ENCODE measurements around the gene TNXB.

DNA sequence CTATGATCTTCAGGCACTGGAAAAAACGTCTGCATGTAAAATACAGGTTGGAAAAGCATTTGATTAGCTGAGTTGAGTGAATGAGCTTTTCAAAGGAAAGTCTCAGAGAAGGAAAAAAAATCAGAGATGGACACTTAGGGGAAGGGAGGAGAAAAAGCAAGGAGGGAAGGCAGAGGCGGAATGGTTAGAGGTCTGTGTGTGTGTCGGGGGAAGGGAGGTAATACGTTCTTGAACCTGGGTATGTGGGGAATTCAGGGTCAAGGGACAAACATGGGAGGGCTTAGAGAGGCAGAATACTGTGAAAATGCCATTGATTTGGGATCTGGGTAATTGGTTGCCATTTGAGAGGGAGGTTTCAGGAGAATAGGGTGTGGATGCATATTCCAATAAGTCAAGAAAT is 37.5 kb upstream of the TNXB start:
- TF ChIP-seq EZH2 (IDR thresholded peaks at IDR 0.05; ENCODE audit: borderline replicate concordance, insufficient read depth, low read length, poor library complexity, severe bottlenecking) (no peak), CTCF (IDR thresholded peaks at IDR 0.05; ENCODE audit: poor library complexity, severe bottlenecking) (no peak), RAD21 (conservative IDR thresholded peaks at IDR 0.05) (no peak), MXI1 (conservative IDR thresholded peaks at IDR 0.05; ENCODE audit: poor library complexity, severe bottlenecking) (no peak), REST (IDR thresholded peaks at IDR 0.05; ENCODE audit: borderline replicate concordance) (no peak), POLR2AphosphoS5 (IDR thresholded peaks at IDR 0.05) (no peak), EP300 (conservative IDR thresholded peaks at IDR 0.05; ENCODE audit: poor library complexity, severe bottlenecking) (no peak), SMC3 (conservative IDR thresholded peaks at IDR 0.05; ENCODE audit: poor library complexity) (no peak), TAF1 (IDR thresholded peaks at IDR 0.05; ENCODE audit: low read depth) (no peak)

All from neural cell (in vitro differentiated cells).